Astrocyte (in vitro differentiated cells and primary cell): ENCODE data around the gene DAD1. TPM values are rescaled to one million over a fixed set of nuclear protein-coding genes. Genes with fewer than 3 reads are reported as not detected.

ENCODE experiments used
- DNase-seq: peaks from one replicate; pipeline ENCODE4 v3.0.0-alpha.2; 2010; ENCODE audit warnings: low read depth
- FAIRE-seq: peaks from 2 replicates; lab custom pipeline; 2011; peaks lifted over from hg19 to GRCh38; lab: Jason Lieb, UNC
- H2AFZ ChIP-seq: 2 replicates; pipeline ENCODE4 v1.6.0; 2012; ENCODE audit warnings: low read depth, low read length, inconsistent platforms
- H3K27ac ChIP-seq: 2 replicates; pipeline ENCODE4 v1.5.1; 2011; ENCODE audit warnings: low read depth, low read length, inconsistent platforms
- H3K27me3 ChIP-seq: 2 replicates; pipeline ENCODE4 v1.6.0; 2011; ENCODE audit warnings: low read length, inconsistent platforms; ENCODE audit not compliant: insufficient read depth
- H3K36me3 ChIP-seq: 2 replicates; pipeline ENCODE4 v1.5.1; 2011; ENCODE audit warnings: low read length, inconsistent platforms; ENCODE audit not compliant: insufficient read depth
- H3K4me1 ChIP-seq: 2 replicates; pipeline ENCODE4 v1.5.1; 2011; ENCODE audit warnings: low read length, inconsistent platforms; ENCODE audit not compliant: insufficient read depth
- H3K4me2 ChIP-seq: 2 replicates; pipeline ENCODE4 v1.6.0; 2012; ENCODE audit warnings: low read length, inconsistent platforms
- H3K4me3 ChIP-seq: 2 replicates; pipeline ENCODE4 v1.5.1; 2011; ENCODE audit warnings: low read depth, mild to moderate bottlenecking, low read length, inconsistent platforms; ENCODE audit not compliant: insufficient read depth
- H3K79me2 ChIP-seq: 2 replicates; pipeline ENCODE4 v1.6.0; 2012; ENCODE audit warnings: mild to moderate bottlenecking, low read length, inconsistent platforms; ENCODE audit not compliant: insufficient read depth
- H3K9ac ChIP-seq: 2 replicates; pipeline ENCODE4 v1.6.0; 2012; ENCODE audit warnings: mild to moderate bottlenecking, low read length, inconsistent platforms
- H3K9me3 ChIP-seq: 2 replicates; pipeline ENCODE4 v1.5.1; 2012; ENCODE audit warnings: low read depth, mild to moderate bottlenecking, low read length, inconsistent platforms; ENCODE audit not compliant: insufficient read depth
- H4K20me1 ChIP-seq: 2 replicates; pipeline ENCODE4 v1.6.0; 2012; ENCODE audit warnings: low read length, inconsistent platforms; ENCODE audit not compliant: insufficient read depth
- H3K27ac Mint-ChIP-seq: one replicate; pipeline ENCODE4 v1.8.0; 2021; ENCODE audit warnings: mild to moderate bottlenecking, mixed read lengths; ENCODE audit not compliant: unreplicated experiment
- H3K27me3 Mint-ChIP-seq: one replicate; pipeline ENCODE4 v1.8.0; 2021; ENCODE audit warnings: low read depth, mixed read lengths; ENCODE audit not compliant: unreplicated experiment
- H3K36me3 Mint-ChIP-seq: one replicate; pipeline ENCODE4 v1.8.0; 2021; ENCODE audit warnings: low read depth, mixed read lengths; ENCODE audit not compliant: unreplicated experiment
- H3K4me1 Mint-ChIP-seq: one replicate; pipeline ENCODE4 v1.8.0; 2021; ENCODE audit warnings: low read depth, mixed read lengths; ENCODE audit not compliant: unreplicated experiment
- H3K4me3 Mint-ChIP-seq: one replicate; pipeline ENCODE4 v1.8.0; 2021; ENCODE audit warnings: mild to moderate bottlenecking, moderate library complexity, mixed read lengths; ENCODE audit not compliant: unreplicated experiment
- H3K9me3 Mint-ChIP-seq: one replicate; pipeline ENCODE4 v1.8.0; 2021; ENCODE audit warnings: mild to moderate bottlenecking, mixed read lengths; ENCODE audit not compliant: unreplicated experiment
- EZH2 ChIP-seq: IDR thresholded peaks from 2 replicates; pipeline ENCODE4 v1.6.1; 2012; ENCODE audit warnings: mild to moderate bottlenecking, low read length, inconsistent platforms; ENCODE audit not compliant: insufficient read depth
- total RNA-seq: library from RNA; stranded (reverse); gene quantifications from 2 replicates; pipeline ENCODE4 v1.2.1, GENCODE V29; 2021
- TF ChIP-seq, protein P1 (sequence below): IDR thresholded peaks from 2 replicates; pipeline ENCODE4 v1.5.1; 2011; ENCODE audit warnings: low read depth, mild to moderate bottlenecking, inconsistent platforms, low read length, moderate library complexity; ENCODE audit not compliant: insufficient read depth

DAD1 gene
- total RNA-seq, 1 donor from 2014 or later = 302 TPM

DNA sequence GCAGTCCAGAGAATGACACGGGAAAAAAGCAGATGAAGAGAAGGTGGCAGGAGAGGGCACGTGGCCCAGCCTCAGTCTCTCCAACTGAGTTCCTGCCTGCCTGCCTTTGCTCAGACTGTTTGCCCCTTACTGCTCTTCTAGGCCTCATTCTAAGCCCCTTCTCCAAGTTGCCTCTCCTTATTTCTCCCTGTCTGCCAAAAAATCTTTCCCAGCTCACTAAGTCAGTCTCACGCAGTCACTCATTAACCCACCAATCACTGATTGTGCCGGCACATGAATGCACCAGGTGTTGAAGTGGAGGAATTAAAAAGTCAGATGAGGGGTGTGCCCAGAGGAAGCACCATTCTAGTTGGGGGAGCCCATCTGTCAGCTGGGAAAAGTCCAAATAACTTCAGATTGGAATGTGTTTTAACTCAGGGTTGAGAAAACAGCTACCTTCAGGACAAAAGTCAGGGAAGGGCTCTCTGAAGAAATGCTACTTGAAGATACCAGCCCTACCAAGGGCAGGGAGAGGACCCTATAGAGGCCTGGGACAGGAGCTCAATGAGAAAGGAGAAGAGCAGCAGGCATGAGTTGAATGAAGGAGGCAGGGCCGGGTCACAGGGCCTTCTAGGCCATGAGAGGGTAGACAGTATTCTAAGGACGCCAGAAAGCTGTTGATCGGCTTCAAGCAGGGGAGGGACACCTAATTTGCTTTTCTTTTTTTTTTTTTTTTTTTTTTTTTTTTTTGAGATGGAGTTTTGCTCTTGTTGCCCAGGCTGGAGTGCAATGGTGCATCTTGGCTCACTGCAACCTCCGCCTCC lies 40.9 kb downstream of the DAD1 start:
- peak overlapping the region; percentile 60 for H3K27ac Mint-ChIP-seq
- no peak for FAIRE-seq

GRCh38 chr14:22547313-22547947 lies 41.6 kb downstream of the DAD1 start:
- Histone ChIP-seq H3K4me1 (peaks cover 43% of the 10 kb centered on the region), H3K9me3 (no peaks in the 10 kb centered on the region), H3K79me2 (no peaks in the 10 kb centered on the region), H3K36me3 (no peaks in the 10 kb centered on the region), H3K27me3 (no peaks in the 10 kb centered on the region), H4K20me1 (no peaks in the 10 kb centered on the region), H3K9ac (no peak overlapping the region), H3K27ac (peak overlapping the region; percentile 13), H3K4me2 (peak overlapping the region; percentile 66), H3K4me3 (no peak overlapping the region), H2AFZ (no peak overlapping the region)
- H3K9me3 Mint-ChIP-seq = no peaks in the 10 kb centered on the region
- no peak for FAIRE-seq
- no peak overlapping the region for H3K4me3 Mint-ChIP-seq
- peaks cover 49% of the 10 kb centered on the region for H3K4me1 Mint-ChIP-seq
- H3K36me3 Mint-ChIP-seq = peaks cover 2% of the 10 kb centered on the region
- no peaks in the 10 kb centered on the region for H3K27me3 Mint-ChIP-seq
- no peak for TF ChIP-seq EZH2
- TF ChIP-seq, protein P1, sequence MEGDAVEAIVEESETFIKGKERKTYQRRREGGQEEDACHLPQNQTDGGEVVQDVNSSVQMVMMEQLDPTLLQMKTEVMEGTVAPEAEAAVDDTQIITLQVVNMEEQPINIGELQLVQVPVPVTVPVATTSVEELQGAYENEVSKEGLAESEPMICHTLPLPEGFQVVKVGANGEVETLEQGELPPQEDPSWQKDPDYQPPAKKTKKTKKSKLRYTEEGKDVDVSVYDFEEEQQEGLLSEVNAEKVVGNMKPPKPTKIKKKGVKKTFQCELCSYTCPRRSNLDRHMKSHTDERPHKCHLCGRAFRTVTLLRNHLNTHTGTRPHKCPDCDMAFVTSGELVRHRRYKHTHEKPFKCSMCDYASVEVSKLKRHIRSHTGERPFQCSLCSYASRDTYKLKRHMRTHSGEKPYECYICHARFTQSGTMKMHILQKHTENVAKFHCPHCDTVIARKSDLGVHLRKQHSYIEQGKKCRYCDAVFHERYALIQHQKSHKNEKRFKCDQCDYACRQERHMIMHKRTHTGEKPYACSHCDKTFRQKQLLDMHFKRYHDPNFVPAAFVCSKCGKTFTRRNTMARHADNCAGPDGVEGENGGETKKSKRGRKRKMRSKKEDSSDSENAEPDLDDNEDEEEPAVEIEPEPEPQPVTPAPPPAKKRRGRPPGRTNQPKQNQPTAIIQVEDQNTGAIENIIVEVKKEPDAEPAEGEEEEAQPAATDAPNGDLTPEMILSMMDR = no peak
- no peak for DNase-seq
- no peak overlapping the region for H3K27ac Mint-ChIP-seq

More for the DNA sequence above, 40.9 kb downstream of the DAD1 start:
- no peaks in the 10 kb centered on the region for H3K36me3 ChIP-seq
- no peak for DNase-seq
- H3K4me3 ChIP-seq = no peak overlapping the region
- no peaks in the 10 kb centered on the region for H3K27me3 Mint-ChIP-seq
- no peak overlapping the region for H3K27ac ChIP-seq
- H3K9me3 ChIP-seq = no peaks in the 10 kb centered on the region
- no peaks in the 10 kb centered on the region for H3K79me2 ChIP-seq
- TF ChIP-seq, protein P1 = no peak
- no peak for TF ChIP-seq EZH2
- H4K20me1 ChIP-seq = no peaks in the 10 kb centered on the region
- peaks cover 43% of the 10 kb centered on the region for H3K4me1 ChIP-seq
- no peak overlapping the region for H2AFZ ChIP-seq
- no peak overlapping the region for H3K4me2 ChIP-seq
- peaks cover 2% of the 10 kb centered on the region for H3K36me3 Mint-ChIP-seq
- peaks cover 49% of the 10 kb centered on the region for H3K4me1 Mint-ChIP-seq
- no peaks in the 10 kb centered on the region for H3K9me3 Mint-ChIP-seq
- H3K4me3 Mint-ChIP-seq = no peak overlapping the region
- H3K27me3 ChIP-seq = no peaks in the 10 kb centered on the region
- H3K9ac ChIP-seq = no peak overlapping the region
